WI38 (cell line): Measurements from ENCODE around the gene ADAMTS9.

Experiments used
- H3K4me3 ChIP-seq: 2 replicates; pipeline ENCODE4 v1.5.1; 2011; ENCODE audit warnings: low read depth, mild to moderate bottlenecking, control low read depth, low read length
- TF ChIP-seq, protein P1 (sequence below): IDR thresholded peaks from 2 replicates; pipeline ENCODE4 v1.5.1; 2012; ENCODE audit warnings: low read depth, mild to moderate bottlenecking, control low read depth, low read length

Gene ADAMTS9

DNA sequence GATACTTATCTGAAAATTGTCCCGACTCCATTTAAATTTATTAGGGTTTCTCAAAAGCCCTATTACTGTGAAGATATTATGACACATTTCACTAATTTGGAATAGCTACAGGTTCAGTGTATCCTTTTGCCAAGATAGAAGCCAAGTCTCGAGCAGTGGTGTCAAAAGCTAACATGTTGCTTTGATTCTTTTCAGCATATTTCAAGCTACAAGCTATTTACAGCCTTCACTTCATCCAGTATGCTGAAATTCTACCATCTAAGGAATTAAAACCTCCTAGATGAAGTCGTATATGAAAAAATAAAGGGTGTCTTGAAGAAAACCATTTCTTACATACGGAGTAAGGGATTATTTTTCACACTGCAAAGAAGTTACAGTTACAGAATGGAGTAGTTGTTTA lies 31.2 kb upstream of the ADAMTS9 start:
- TF ChIP-seq, protein P1, sequence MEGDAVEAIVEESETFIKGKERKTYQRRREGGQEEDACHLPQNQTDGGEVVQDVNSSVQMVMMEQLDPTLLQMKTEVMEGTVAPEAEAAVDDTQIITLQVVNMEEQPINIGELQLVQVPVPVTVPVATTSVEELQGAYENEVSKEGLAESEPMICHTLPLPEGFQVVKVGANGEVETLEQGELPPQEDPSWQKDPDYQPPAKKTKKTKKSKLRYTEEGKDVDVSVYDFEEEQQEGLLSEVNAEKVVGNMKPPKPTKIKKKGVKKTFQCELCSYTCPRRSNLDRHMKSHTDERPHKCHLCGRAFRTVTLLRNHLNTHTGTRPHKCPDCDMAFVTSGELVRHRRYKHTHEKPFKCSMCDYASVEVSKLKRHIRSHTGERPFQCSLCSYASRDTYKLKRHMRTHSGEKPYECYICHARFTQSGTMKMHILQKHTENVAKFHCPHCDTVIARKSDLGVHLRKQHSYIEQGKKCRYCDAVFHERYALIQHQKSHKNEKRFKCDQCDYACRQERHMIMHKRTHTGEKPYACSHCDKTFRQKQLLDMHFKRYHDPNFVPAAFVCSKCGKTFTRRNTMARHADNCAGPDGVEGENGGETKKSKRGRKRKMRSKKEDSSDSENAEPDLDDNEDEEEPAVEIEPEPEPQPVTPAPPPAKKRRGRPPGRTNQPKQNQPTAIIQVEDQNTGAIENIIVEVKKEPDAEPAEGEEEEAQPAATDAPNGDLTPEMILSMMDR: no peak
- no peak overlapping the region for H3K4me3 ChIP-seq

DNA sequence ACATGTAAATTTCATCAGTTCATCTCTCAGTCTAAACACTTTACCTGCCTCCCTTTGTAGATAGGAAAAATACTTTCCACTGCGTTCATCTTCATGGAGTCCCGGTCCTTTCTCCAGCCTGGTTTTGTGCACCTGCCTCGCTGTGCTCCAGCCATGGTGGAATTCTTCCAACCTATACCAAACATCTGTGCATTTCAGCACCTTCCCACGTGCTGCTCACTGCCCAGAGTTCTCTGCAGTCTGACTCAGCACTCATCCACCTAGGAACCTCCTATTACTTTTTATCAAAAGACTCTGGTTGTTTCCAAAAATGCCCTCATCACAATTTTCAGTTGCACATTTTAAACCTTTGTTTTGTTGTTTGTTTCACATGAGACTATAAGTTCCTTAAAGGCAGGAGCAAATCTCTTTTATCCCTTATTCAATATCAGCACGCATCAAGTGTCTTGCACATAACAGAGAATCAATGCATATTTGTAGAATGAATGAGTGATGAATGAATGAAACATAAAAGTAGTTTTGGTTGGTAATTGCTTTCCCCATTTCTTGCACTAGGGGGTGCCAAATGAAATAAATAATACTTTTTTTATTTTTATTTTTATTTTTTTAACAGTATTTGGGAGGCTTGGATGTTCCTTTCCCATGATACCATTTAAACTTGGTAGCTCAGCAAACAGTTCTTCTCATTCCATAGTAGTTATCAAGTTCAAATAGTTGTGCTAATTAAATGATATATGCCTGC lies 30.2 kb upstream of the ADAMTS9 start:
- H3K4me3 ChIP-seq: no peak overlapping the region
- TF ChIP-seq, protein P1: no peak

DNA sequence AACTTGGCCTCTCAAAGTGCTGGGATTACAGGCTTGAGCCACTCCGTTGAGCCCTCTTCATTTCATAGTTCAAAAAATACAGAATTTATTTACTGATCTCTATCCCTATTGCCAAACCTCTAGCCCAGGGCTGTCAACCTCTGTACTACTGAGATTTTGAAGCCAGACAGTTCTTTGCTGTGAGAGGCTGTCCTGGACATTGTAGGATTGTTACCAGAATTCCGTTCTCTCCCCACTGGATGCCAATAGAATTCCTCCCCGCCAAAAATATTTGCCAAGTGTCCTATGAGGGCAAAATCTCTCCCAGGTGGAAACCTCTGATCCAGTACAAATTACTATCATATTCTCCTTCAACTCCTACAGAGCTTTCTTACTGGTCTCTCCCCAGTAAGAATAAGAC lies 29.6 kb upstream of the ADAMTS9 start:
- H3K4me3 ChIP-seq: no peak overlapping the region
- TF ChIP-seq, protein P1: no peak

DNA sequence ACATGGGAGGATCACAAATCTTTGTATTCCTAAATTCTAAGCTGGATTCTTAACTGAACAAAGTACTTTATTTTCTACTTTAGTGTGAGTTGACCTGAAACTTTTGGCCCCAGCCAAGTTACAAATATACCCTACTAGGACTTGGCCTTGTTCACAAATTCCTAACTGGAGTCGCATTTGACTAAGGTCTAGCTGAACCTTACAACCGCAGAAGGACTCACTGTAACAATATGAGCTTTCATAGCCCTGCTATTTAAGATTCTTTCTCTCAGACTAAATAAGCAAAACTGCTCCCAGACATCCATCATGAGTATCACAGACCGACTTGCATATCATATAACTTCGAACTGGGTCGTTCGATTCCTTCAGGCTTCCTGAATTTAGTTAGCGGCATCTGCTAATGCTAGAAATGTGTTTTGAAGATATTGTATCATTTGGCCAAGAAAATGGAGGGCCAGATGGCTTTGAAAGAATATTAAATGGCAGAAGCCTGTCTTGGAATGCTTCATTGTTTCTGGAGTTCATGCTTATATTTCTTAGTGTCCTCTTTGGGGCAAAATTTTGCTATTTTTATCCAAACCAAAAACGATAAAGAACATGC lies 28.4 kb upstream of the ADAMTS9 start:
- TF ChIP-seq, protein P1: no peak
- H3K4me3 ChIP-seq: no peak overlapping the region

DNA sequence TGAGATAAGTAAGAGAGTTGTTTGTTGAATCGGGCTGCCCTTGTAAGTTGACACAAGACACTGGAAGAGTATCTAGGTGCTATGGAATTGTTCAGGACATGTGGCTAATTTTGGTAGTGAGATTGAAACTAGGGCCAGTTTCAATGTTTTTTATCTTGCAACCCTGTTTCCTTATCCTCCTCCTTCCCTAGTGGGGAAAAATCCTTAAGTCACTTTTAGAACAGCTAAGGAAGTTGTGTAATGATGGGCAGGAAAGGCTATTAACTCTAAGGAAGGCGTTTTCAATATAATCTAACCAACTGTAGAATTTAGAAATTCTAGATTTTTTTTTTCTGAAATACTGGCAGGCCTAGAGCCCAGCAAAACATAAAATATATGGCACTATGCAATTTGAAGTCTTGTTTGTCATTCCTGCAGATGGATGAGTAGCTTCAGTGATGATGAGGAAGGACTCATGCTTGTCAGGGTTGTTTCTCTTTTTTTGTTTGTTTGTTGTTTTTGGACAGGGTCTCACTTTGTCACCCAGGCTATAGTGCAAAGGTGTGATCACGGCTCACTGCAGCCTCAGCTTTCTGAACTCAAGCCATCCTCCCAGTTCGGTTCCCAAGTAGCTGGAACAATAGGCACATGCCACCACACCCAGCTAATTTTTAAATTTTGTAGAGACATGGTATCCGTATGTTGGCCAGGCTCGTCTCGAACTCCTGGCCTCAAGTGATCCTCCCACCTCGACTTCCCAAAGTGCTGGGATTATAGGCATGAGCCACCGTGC lies 27.6 kb upstream of the ADAMTS9 start:
- no peak overlapping the region for H3K4me3 ChIP-seq
- TF ChIP-seq, protein P1: no peak

DNA sequence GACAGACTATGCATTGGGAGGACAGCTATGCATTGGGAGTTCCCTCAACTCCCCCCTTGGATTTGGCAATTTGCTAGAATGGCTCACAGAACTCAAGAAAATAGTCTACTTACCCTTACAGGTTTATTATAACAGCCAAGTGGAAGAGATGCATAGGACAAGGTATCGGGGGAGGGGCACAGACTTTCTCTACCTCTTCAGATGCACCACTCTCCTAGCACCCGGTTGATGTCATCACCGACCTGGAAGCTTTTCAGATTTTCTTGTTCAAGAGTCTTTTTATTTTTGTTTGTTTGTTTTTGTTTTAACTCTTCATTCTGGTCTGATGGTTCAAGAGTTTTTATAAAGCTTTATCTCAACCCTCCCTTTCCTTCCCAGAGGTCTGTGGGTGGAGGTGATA lies 20.7 kb upstream of the ADAMTS9 start:
- no peak overlapping the region for H3K4me3 ChIP-seq
- TF ChIP-seq, protein P1: no peak

DNA sequence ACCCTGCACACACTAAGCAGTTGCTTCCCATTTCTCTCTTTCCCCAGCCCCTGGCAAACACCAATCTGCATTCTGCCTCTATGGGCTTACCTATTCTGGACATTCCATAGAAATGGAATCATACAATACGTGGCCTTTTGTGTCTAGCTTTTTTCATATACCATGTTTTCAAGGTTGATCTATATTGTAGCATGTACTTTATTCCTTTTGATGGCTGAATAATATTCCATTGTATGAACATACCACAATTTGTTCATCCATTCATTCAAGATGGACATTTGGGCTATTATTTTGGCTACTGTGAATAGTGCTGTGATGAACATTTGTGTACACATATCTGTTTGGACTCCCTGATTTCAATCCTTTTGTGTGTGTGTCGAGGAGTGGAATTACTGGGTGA lies 18.1 kb upstream of the ADAMTS9 start:
- TF ChIP-seq, protein P1: no peak

More for the DNA sequence above, 18.1 kb upstream of the ADAMTS9 start:
- no peak overlapping the region for H3K4me3 ChIP-seq
